HepG2 (cell line): Measurements from ENCODE around the gene YWHAB. TPM values are rescaled to one million over a fixed set of nuclear protein-coding genes. Genes with fewer than 3 reads are reported as not detected.

ENCODE experiments used
- ATAC-seq: fragments of 200-7000 bp; cut with Tn5 transposase; 3 replicates; pipeline ENCODE4 v1.9.1; 2020; ENCODE audit warnings: mild to moderate bottlenecking, moderate library complexity
- BruUV-seq: library from RNA; stranded (reverse); fragments of 400-500 nt; replicated peaks from 2 replicates; lab custom pipeline; 2021; lab: Mats Ljungman, UMichigan
- CTCF ChIA-PET: fragments of 300-600 bp; formaldehyde crosslinking; extraction: SDS; loops from one replicate; lab custom pipeline; 2021; ENCODE audit warnings: low total read pairs, inconsistent platforms, low intra/inter-chr PET ratio; lab: Yijun Ruan, JAX
- POLR2A ChIA-PET: fragments of 350-600 bp; sonication (Branson Sonifier 250); formaldehyde crosslinking; loops from one replicate; lab custom pipeline; 2020; ENCODE audit warnings: antibody characterized with exemption, inconsistent platforms; lab: Yijun Ruan, JAX
- DNase-seq: peaks from one replicate; pipeline ENCODE4 v3.0.0-alpha.2; 2015; ENCODE audit warnings: low spot score
- FAIRE-seq: peaks from 3 replicates; lab custom pipeline; 2011; peaks lifted over from hg19 to GRCh38; lab: Jason Lieb, UNC
- H2AFZ ChIP-seq: one replicate; pipeline ENCODE4 v1.6.1; 2011; ENCODE audit warnings: low read length, inconsistent platforms
- H3K27ac ChIP-seq: fragments of 300-600 bp; 3 replicates; pipeline ENCODE4 v1.8.0; 2011; ENCODE audit warnings: mixed run types, mild to moderate bottlenecking, mixed read lengths, low read length, inconsistent platforms; ENCODE audit not compliant: insufficient read depth; ENCODE audit errors: extremely low read length
- H3K27me3 ChIP-seq, 2 experiments: fragments of 200-600 bp in 1 of 2; 2 replicates in 1 of 2; 3 replicates in 1 of 2; pipeline versions ENCODE4 v1.6.0 to v1.8.0; 2011; ENCODE audit warnings: low read length in 2 of 2, mild to moderate bottlenecking in 2 of 2, moderate library complexity in 2 of 2, inconsistent platforms in 1 of 2; ENCODE audit not compliant: insufficient read depth in 2 of 2, control insufficient read depth in 1 of 2
- H3K36me3 ChIP-seq, 2 experiments: fragments of 200-600 bp in 1 of 2; replicated peaks in 1 of 2; 2 replicates in 1 of 2; 3 replicates in 1 of 2; pipeline versions ENCODE4 v1.5.1 to v1.8.0; 2011; ENCODE audit warnings: low read length in 2 of 2, inconsistent platforms in 1 of 2; ENCODE audit not compliant: insufficient read depth in 2 of 2, control insufficient read depth in 1 of 2
- H3K4me1 ChIP-seq: 2 replicates; pipeline ENCODE4 v1.5.1; 2012; ENCODE audit warnings: low read length, inconsistent platforms; ENCODE audit not compliant: insufficient read depth
- H3K4me2 ChIP-seq: 2 replicates; pipeline ENCODE4 v1.6.0; 2011; ENCODE audit warnings: low read depth, low read length, inconsistent platforms
- H3K4me3 ChIP-seq, 3 experiments: fragments of 200-600 bp in 1 of 3; sonication (generic), shearing (Covaris generic) in 1 of 3; replicated peaks in 1 of 3; 2 replicates each; pipeline ENCODE4 v1.5.1; 2011 to 2016; ENCODE audit warnings: low read length in 3 of 3, inconsistent platforms in 2 of 3, low read depth in 2 of 3, mild to moderate bottlenecking in 2 of 3, control low read depth in 1 of 3, mixed read lengths in 1 of 3; ENCODE audit not compliant: insufficient read depth in 1 of 3
- H3K79me2 ChIP-seq: one replicate; pipeline ENCODE4 v1.6.1; 2011; ENCODE audit warnings: low read length, inconsistent platforms; ENCODE audit not compliant: insufficient read depth
- H3K9ac ChIP-seq: 2 replicates; pipeline ENCODE4 v1.6.0; 2011; ENCODE audit warnings: mild to moderate bottlenecking, low read depth, low read length, inconsistent platforms; ENCODE audit not compliant: insufficient read depth
- H3K9me3 ChIP-seq: 2 replicates; pipeline ENCODE4 v1.5.1; 2012; ENCODE audit warnings: mild to moderate bottlenecking, low read length
- H4K20me1 ChIP-seq: 2 replicates; pipeline ENCODE4 v1.6.0; 2011; ENCODE audit warnings: inconsistent platforms, mild to moderate bottlenecking, low read length, moderate library complexity; ENCODE audit not compliant: insufficient read depth
- ARID3A ChIP-seq: IDR thresholded peaks from 2 replicates; pipeline ENCODE4 v1.6.1; 2012; ENCODE audit warnings: low read depth, low read length, improper control_type of control experiment
- ARNTL ChIP-seq: sonication (generic); formaldehyde crosslinking; IDR thresholded peaks from 2 replicates; pipeline ENCODE4 v1.4.0; 2020; ENCODE audit warnings: mild to moderate bottlenecking, missing genetic modification reagents
- FOXP1 ChIP-seq, 2 experiments: fragments of 450-650 bp in 1 of 2; IDR thresholded peaks; 2 replicates each; pipeline ENCODE4 v1.6.1; 2017 to 2018; ENCODE audit warnings: antibody characterized with exemption in 1 of 2
- GATAD2A ChIP-seq: IDR thresholded peaks from 2 replicates; pipeline ENCODE4 v1.6.1; 2016
- GPBP1L1 ChIP-seq: sonication (generic); formaldehyde crosslinking; IDR thresholded peaks from 2 replicates; pipeline ENCODE4 v1.5.0; 2020; ENCODE audit warnings: mild to moderate bottlenecking, missing genetic modification reagents
- KLF11 ChIP-seq: IDR thresholded peaks from 2 replicates; pipeline ENCODE4 v1.6.1; 2016; ENCODE audit warnings: missing compliant biosample characterization
- KLF12 ChIP-seq: sonication (generic); formaldehyde crosslinking; IDR thresholded peaks from 2 replicates; pipeline ENCODE4 v1.4.0; 2020; ENCODE audit warnings: missing genetic modification reagents, borderline replicate concordance
- MIER2 ChIP-seq: IDR thresholded peaks from 2 replicates; pipeline ENCODE4 v1.6.1; 2016; ENCODE audit warnings: missing biosample characterization, missing genetic modification reagents
- MLLT10 ChIP-seq: sonication (generic); formaldehyde crosslinking; IDR thresholded peaks from 2 replicates; pipeline ENCODE4 v1.4.0; 2020; ENCODE audit warnings: missing genetic modification reagents
- PPARG ChIP-seq: conservative IDR thresholded peaks from 2 replicates; pipeline ENCODE4 v1.6.1; 2016; ENCODE audit warnings: missing biosample characterization, missing genetic modification reagents
- PTBP1 ChIP-seq: fragments of 200-400 bp; formaldehyde crosslinking; IDR thresholded peaks from 2 replicates; pipeline ENCODE4 v1.6.1; 2018; ENCODE audit warnings: low read length, low read depth; ENCODE audit not compliant: poor library complexity, severe bottlenecking
- REL ChIP-seq: sonication (generic); formaldehyde crosslinking; conservative IDR thresholded peaks from 2 replicates; pipeline ENCODE4 v1.8.0; 2022; ENCODE audit warnings: mild to moderate bottlenecking, missing genetic modification reagents, moderate library complexity
- RFX1 ChIP-seq: fragments of 450-650 bp; IDR thresholded peaks from 2 replicates; pipeline ENCODE4 v1.6.1; 2017
- RFX3 ChIP-seq: IDR thresholded peaks from 2 replicates; pipeline ENCODE4 v1.6.1; 2016; ENCODE audit warnings: missing biosample characterization, missing genetic modification reagents
- SOX6 ChIP-seq, 2 experiments: fragments of 450-650 bp in 1 of 2; sonication (generic) in 1 of 2; formaldehyde crosslinking in 1 of 2; IDR thresholded peaks; 2 replicates each; pipeline versions ENCODE4 v1.4.0 to v1.6.1; 2017 to 2020; ENCODE audit warnings: antibody characterized with exemption in 1 of 2, mild to moderate bottlenecking in 1 of 2, missing genetic modification reagents in 1 of 2
- TEF ChIP-seq: sonication (generic); formaldehyde crosslinking; IDR thresholded peaks from 2 replicates; pipeline ENCODE4 v1.5.0; 2020; ENCODE audit warnings: missing genetic modification reagents
- ZBTB21 ChIP-seq: sonication (generic); formaldehyde crosslinking; IDR thresholded peaks from 2 replicates; pipeline ENCODE4 v1.4.0; 2020; ENCODE audit warnings: missing genetic modification reagents
- ZNF101 ChIP-seq: sonication (generic); formaldehyde crosslinking; IDR thresholded peaks from 2 replicates; pipeline ENCODE4 v1.4.0; 2020; ENCODE audit warnings: mild to moderate bottlenecking, low read depth, missing genetic modification reagents, borderline replicate concordance
- ZNF225 ChIP-seq: sonication (generic); formaldehyde crosslinking; IDR thresholded peaks from 2 replicates; pipeline ENCODE4 v1.4.0; 2020; ENCODE audit warnings: mild to moderate bottlenecking, missing genetic modification reagents
- ZNF256 ChIP-seq: sonication (generic); formaldehyde crosslinking; conservative IDR thresholded peaks from 2 replicates; pipeline ENCODE4 v1.4.0; 2020; ENCODE audit warnings: missing genetic modification reagents
- ZNF264 ChIP-seq: sonication (generic); formaldehyde crosslinking; IDR thresholded peaks from 2 replicates; pipeline ENCODE4 v1.4.0; 2020; ENCODE audit warnings: missing genetic modification reagents
- ZNF331 ChIP-seq: sonication (generic); formaldehyde crosslinking; IDR thresholded peaks from 2 replicates; pipeline ENCODE4 v1.4.0; 2020; ENCODE audit warnings: missing genetic modification reagents
- ZNF577 ChIP-seq: sonication (generic); formaldehyde crosslinking; IDR thresholded peaks from 2 replicates; pipeline ENCODE4 v1.4.0; 2020; ENCODE audit warnings: mild to moderate bottlenecking, low read depth, missing genetic modification reagents, borderline replicate concordance
- WGBS: methylation state at CpG from one replicate; pipeline ENCODE4 v1.1.6; 2017; ENCODE audit warnings: low lambda C conversion rate; 5-methylcytosine and 5-hydroxymethylcytosine counted together
- in situ Hi-C: cut with HindIII; loops from 2 replicates; pipeline ENCODE4 v1.10.0; 2017; ENCODE audit warnings: low pct_unique_long_range_greater_than_20kb; ENCODE audit not compliant: extremely low pct_ligation_motif_present
- intact Hi-C: fragments of 100-400 bp; cut with micrococcal nuclease; formaldehyde crosslinking; loops from one replicate; pipeline ENCODE4 v1.10.0; 2022; ENCODE audit not compliant: unreplicated experiment
- polyA plus RNA-seq, 8 experiments: library from polyadenylated mRNA; depleted of rRNA in 3 of 8; stranded (reverse) in 7 of 8; unstranded in 1 of 8; fragments of >200 nt; fragmentation: Illumina TruSeq in 4 of 8; extraction: Trizol in 4 of 8; gene quantifications; 2 replicates each; pipeline versions ENCODE4 v1.2.1 to v1.2.3, GENCODE V29; 2011 to 2016; ENCODE audit warnings: low read depth in 4 of 8, missing spikeins in 1 of 8, mixed read lengths in 1 of 8; ENCODE audit not compliant: insufficient read depth in 1 of 8
- total RNA-seq, 5 experiments: library from RNA; depleted of rRNA; stranded (reverse); fragments of >200 nt; fragmentation: Illumina TruSeq; extraction: Trizol; gene quantifications; 2 replicates each; pipeline ENCODE4 v1.2.3, GENCODE V29; 2016; ENCODE audit warnings: low read depth in 1 of 5

Gene YWHAB
- total and polyA plus RNA-seq, 2 of the 13 experiments (the other 11 are each of a cell fraction or from before 2014, with no cell fraction given): 77.2 to 121 TPM

- ATAC-seq (peak; percentile 78), DNase-seq (peak; percentile 73)
- no peak overlapping the region for H2AFZ ChIP-seq
- no peak for TF ChIP-seq ARNTL (CRISPR knock-in tag)
- peak; percentile 50; the same call in 1 of the 2 replicates for TF ChIP-seq TEF (CRISPR knock-in tag)
- no peak for TF ChIP-seq MIER2 (CRISPR knock-in tag)
- no peak for TF ChIP-seq PTBP1
- no peak for TF ChIP-seq KLF11 (CRISPR knock-in tag)
- no peak for TF ChIP-seq FOXP1 (IDR thresholded peaks at IDR 0.05)
- TF ChIP-seq FOXP1 (CRISPR knock-in tag; IDR thresholded peaks at IDR 0.05): 0 out of 2 replicates have a peak, but pooled peaks have one; percentile 17
- no peak for TF ChIP-seq ZNF256 (CRISPR knock-in tag)
- TF ChIP-seq RFX1: peak; percentile 34
- no peak for TF ChIP-seq ZNF331 (CRISPR knock-in tag)
- no peak for TF ChIP-seq GATAD2A (CRISPR knock-in tag)
- no peak for TF ChIP-seq SOX6 (IDR thresholded peaks at IDR 0.05)
- TF ChIP-seq SOX6 (CRISPR knock-in tag; IDR thresholded peaks at IDR 0.05): 0 out of 2 replicates have a peak, but pooled peaks have one; percentile 16
- 0 out of 2 replicates have a peak, but pooled peaks have one; percentile 15 for TF ChIP-seq ARID3A
- no peak for TF ChIP-seq ZNF101
- TF ChIP-seq REL (CRISPR knock-in tag): no peak
- peak; percentile 73 for TF ChIP-seq RFX3 (CRISPR knock-in tag)
- no peak for TF ChIP-seq ZNF264 (CRISPR knock-in tag)
- no peak for TF ChIP-seq ZNF225 (CRISPR knock-in tag)
- TF ChIP-seq KLF12: no peak
- TF ChIP-seq GPBP1L1 (CRISPR knock-in tag): no peak
- TF ChIP-seq MLLT10 (CRISPR knock-in tag): no peak
- TF ChIP-seq ZNF577 (CRISPR knock-in tag): no peak
- TF ChIP-seq PPARG (CRISPR knock-in tag): peak; percentile 96
- TF ChIP-seq ZBTB21: no peak
Measured at GRCh38 chr20:44856442-44856841, 29.1 kb upstream of the YWHAB start.

More at GRCh38 chr20:44856442-44856841, 29.1 kb upstream of the YWHAB start:
- no peak overlapping the region; the same call in 1 of the 2 replicates for H3K4me2 ChIP-seq
- no peaks in the 10 kb centered on the region for H4K20me1 ChIP-seq
- peaks cover 1 to 16% of the 10 kb centered on the region in 2 experiments; a peak in 2 of 5 replicates for H3K27me3 ChIP-seq
- intact Hi-C loops: no loop called here
- no peak overlapping the region for H3K4me3 ChIP-seq
- H3K79me2 ChIP-seq: no peaks in the 10 kb centered on the region
- H3K27ac ChIP-seq: no peak overlapping the region
- CTCF ChIA-PET: no interaction called here
- no peak overlapping the region for H3K9ac ChIP-seq
- in situ Hi-C loops: no loop called here
- H3K9me3 ChIP-seq: no peaks in the 10 kb centered on the region
- 9% methylated on average over 2 of the region's 2 CpGs for WGBS
- BruUV-seq: no TSS peak
- POLR2A ChIA-PET: no interaction called here
- FAIRE-seq: peak; percentile 47
- no peaks in the 10 kb centered on the region for H3K36me3 ChIP-seq
- peaks cover 15% of the 10 kb centered on the region for H3K4me1 ChIP-seq
